GM19395 (cell line): ENCODE results near the gene EXT2.

Experiments used
- ATAC-seq: cut with Tn5 transposase; IDR thresholded peaks from one replicate; pipeline ENCODE4 v1.9.1; 2021; ENCODE audit warnings: mild to moderate bottlenecking, moderate library complexity; ENCODE audit not compliant: unreplicated experiment

Gene EXT2

GRCh38 chr11:44095506-44096359 is at the start of gene EXT2:
Gene EXT2, plus strand, starts transcription at chr11:44095678. Its CDS starts 12,035 bp downstream, at chr11:44107713.
- peak; percentile 91 for ATAC-seq

DNA sequence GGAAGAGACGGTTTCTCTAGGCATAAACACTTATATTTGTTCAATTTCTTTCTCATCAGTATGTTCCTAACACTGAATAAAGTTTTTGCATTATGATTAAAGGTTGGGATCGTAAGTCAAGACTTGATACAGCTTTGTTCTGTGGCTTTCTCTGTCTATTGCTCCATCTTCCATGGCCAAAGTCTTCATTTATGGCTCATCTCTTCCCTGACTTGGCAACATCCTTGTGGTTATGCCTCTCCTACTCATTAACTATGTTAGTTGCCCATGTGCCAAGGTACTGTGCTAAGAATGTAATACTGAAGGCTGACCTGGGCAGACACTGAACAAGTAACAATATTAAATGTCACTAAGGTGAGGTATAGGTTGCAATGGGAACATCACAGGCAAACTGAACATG is 49.3 kb upstream of the EXT2 start:
- ATAC-seq = no peak

DNA sequence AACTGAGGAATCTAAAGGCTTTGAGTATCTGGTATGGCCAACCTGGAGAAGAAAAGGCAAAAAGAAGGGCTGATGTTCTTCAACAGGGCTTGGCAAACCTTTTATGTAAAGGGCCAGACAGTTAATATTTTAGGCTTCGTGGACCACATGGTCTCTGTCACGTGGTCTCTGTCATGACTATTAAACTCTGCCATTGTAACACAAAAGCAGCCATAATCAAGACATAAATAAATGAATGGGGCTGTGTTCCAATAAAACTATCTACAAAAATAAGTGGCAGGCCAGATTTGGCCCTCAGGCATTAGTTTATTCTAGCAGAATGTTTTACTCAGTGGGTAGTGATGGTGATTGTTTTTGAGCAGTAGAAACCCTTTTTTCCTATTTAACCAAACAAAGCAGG is 48.2 kb upstream of the EXT2 start:
- no peak for ATAC-seq

DNA sequence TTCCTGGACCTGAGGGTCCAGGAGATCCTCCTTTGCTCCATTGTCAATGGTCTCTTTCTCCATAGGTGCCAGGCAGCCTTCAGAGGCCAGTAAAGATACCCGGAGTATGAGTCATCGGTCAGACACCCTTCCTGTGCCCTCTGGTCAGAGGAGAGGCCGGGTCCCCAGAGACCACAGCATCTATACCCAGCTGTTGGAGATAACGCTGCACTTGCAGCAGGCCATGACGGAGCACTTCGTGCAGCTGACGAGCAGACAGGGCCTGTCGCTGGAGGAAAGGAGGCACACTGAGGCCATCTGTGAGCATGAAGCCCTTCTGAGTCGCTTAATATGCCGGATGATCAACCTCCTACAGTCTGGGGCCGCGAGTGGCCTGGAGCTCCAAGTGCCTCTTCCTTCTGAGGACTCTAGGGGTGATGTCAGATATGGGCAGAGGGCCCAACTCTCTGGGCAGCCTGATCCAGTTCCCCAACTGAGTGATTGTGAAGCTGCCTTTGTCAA is 47.5 kb upstream of the EXT2 start, which contains the start of gene ACCSL:
Gene ACCSL, plus strand, starts transcription at position 51 of the 501 bp plus-strand sequence. Its CDS starts 56 bp downstream, at position 107.
- ATAC-seq = no peak

DNA sequence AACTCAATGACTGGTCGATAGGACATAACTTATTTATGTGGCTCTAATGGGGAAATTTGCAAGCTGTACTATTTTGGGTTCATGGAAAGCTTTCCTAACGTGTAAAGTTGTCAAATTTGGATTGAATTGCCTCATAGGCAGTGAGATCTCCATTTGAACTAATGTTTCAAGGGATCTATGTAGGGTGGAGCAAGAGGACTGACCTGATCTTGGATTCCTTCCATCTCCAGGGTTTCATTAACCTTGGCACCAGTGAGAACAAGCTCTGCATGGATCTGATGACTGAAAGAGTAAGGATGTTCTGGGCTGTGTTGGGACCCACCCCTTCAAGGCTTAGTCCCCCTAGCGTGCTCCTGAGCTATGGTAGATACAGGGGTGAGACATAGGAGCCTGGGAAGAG is 45.6 kb upstream of the EXT2 start:
- ATAC-seq = no peak

GRCh38 chr11:44051171-44051570 is 44.3 kb upstream of the EXT2 start:
- no peak for ATAC-seq

GRCh38 chr11:44057340-44057739 is 38.1 kb upstream of the EXT2 start:
- ATAC-seq = no peak

DNA sequence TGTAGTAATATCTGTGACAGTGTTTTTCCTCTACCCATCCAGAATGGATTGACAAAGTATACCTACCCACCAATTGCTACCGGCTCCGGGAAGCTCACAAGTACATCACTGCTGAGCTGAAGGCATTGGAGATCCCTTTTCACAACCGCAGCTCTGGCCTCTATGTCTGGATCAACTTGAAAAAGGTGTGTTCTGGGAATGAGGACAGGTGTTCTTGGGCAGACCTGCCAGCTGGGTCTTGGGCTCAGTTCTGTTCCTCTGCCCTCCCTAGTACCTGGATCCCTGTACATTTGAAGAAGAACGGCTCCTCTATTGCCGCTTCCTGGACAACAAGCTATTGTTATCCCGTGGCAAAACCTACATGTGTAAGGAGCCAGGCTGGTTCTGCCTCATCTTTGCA is 37.2 kb upstream of the EXT2 start:
- ATAC-seq = no peak

DNA sequence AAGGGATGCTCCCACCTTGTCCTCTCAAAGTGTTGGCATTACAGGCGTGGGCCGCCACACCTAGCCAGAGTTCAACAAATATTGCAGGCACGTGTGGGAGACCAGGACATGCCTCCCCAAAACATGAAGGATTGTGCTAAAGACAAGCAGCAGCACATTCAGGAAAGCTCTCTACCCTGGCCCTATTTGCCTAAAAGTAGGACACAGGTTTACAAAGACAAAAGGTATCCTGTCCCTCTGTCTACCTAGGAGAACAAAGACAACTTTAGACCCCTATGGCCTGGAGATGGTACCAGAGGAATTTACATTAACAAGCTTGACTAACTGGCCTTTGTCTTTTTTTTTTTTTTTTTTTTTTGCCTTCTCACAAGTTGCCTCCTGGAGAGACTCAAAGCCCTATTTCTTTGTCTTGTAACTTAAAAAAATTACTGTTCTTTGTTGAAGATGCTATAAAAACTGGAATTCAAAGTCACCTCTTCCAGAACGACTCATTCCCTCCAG is 30.3 kb upstream of the EXT2 start:
- no peak for ATAC-seq

- peak; percentile 97 for ATAC-seq
Measured at GRCh38 chr11:44065841-44066731, 29.4 kb upstream of the EXT2 start, which contains the start of gene ACCS. Gene ACCS, plus strand, starts transcription at chr11:44066270. Its CDS starts 1,358 bp downstream, at chr11:44067628.

GRCh38 chr11:44066732-44067141 is 28.7 kb upstream of the EXT2 start:
- ATAC-seq = no peak

- no peak for ATAC-seq
Measured at GRCh38 chr11:44067266-44067665, 28.2 kb upstream of the EXT2 start.

DNA sequence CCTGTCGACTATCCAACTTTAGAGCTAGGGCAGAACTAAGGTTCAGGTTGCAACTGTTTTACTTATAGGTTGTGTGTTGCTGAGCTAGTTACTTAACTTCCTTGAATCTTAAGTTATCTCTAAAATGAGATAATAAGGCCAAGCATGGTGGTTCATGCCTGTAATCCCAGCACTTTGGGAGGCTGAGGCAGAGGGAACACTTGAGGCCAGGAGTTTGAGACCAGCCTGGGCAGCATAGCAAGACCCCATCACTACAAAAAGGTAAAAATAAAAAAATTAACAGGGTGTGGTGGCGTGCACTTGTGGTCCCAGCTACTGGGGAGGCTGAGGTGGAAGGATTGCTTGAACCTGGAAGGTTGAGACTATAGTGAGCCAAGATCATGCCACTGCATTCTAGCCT is 27.3 kb upstream of the EXT2 start:
- ATAC-seq = no peak

DNA sequence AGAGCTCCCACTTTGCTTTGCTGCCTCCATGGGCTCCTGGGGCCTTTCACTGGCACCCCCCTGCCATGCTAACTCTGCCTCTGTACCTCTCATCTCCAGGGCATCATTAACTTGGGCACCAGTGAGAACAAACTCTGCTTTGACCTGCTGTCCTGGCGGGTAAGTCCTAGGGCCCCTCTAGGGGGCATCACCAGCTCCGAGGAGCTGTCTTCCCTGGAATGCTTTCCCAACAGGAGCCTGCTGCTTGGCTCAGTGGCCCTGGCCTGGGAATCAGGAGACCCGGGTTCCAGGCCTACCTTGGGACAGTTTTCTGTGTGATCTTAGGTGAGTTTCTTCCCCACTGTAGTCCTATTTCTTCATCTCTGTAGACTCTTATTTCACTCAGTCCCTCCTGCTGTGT is 24.3 kb upstream of the EXT2 start:
- ATAC-seq = no peak

DNA sequence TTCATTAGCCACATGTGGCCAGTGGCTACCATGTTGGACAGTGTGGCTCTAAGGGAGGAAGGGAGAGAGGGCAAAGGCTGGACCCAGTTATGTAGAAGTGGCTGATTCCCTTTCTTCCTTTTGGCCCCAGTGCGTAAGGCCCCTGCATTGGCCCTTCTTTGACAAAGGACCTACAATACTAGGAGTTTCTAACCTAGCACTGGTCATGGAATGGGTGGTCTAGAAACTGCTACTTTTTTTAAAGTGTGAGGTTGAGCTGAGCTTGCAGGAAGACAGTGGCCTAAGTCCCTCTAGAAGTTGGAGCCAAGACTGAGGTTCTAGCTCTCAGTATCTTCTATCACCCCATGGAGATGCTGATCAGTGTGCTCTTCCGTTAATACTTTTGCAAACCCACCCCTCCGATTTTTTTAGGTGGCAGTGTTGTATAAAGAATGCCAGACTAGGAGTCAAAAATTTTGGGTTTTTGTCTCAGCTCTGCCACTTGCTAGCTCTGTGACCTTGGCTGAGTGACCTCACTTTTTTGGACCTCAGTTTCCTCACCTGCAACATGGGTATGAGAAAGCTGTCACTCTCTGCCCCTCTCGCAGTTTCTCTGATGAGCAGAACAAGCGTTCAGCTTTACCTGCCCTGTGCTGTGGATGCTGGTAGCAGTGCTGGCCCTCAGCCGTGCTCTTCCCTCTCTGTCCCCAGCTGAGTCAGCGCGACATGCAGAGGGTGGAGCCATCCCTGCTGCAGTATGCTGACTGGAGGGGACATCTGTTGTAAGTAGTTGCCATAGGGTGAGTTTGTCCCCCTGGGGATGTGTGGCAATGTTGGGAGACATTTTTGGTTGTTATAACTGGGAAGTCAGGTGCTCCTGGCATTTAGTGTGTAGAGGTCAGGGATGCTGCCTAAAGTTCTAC is 22.5 kb upstream of the EXT2 start:
- no peak for ATAC-seq

DNA sequence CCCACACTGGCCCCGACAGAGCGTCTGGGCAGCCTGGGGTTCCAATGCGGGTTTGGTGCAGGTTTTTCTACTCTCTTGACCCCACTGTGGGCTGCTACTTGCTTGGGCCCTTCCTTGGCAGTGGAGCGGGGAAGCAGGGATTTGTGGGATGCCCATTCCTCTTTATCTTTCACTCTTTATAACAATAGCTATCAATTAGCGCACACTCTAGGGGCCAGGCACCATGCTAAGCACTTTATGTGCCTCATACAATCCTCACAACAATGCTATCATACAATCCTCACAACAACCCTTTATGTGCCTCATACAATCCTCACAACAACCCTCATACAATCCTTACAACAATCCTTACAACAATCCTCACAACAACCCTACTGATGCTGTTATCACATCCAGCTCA is 16.7 kb upstream of the EXT2 start:
- no peak for ATAC-seq

- no peak for ATAC-seq
Measured at GRCh38 chr11:44079376-44079775, 16.1 kb upstream of the EXT2 start.

- ATAC-seq = no peak
Measured at GRCh38 chr11:44080951-44081350, 14.5 kb upstream of the EXT2 start.

- ATAC-seq = no peak
Measured at GRCh38 chr11:44082645-44083044, 12.8 kb upstream of the EXT2 start.

GRCh38 chr11:44083433-44083832 is 12.0 kb upstream of the EXT2 start:
- no peak for ATAC-seq
